Tibial nerve (tissue), 3 donors: ENCODE data around the gene PALS1.

Experiments
- EP300 ChIP-seq, 2 donors: sonication (generic); formaldehyde crosslinking; IDR thresholded peaks; one replicate each; pipeline ENCODE4 v1.6.1; 2017; ENCODE audit warnings: antibody characterized with exemption in 2 of 2, mild to moderate bottlenecking in 1 of 2
- POLR2A ChIP-seq, 2 donors: fragments of 450-650 bp; IDR thresholded peaks; one replicate each; pipeline ENCODE4 v1.6.1; 2017; ENCODE audit warnings: antibody characterized with exemption in 2 of 2, mild to moderate bottlenecking in 2 of 2, moderate library complexity in 2 of 2

- no peak for TF ChIP-seq POLR2A (IDR thresholded peaks at IDR 0.05)
- TF ChIP-seq EP300 (IDR thresholded peaks at IDR 0.05) = no peak
Observed at GRCh38 chr14:67191768-67192290, 49.4 kb upstream of the PALS1 start.
